ENCODE results near the gene LAMA3.

GRCh38 chr18:23956483-23956882 is 267.2 kb downstream of the LAMA3 start:
- no peak for TF ChIP-seq CTCF (IDR thresholded peaks at IDR 0.05)
- no peak for TF ChIP-seq EP300 (IDR thresholded peaks at IDR 0.05)
- TF ChIP-seq POLR2A (IDR thresholded peaks at IDR 0.05), result no peak
